GM18867 (cell line): Measurements from ENCODE around the gene POTEM.
"Not testable (repeated sequence)": the region's sequence is repeated elsewhere in the genome, so short reads cannot be mapped to it uniquely, and the experiment has no call there.

Experiments
- ATAC-seq: cut with Tn5 transposase; IDR thresholded peaks from one replicate; pipeline ENCODE4 v1.9.1; 2021; ENCODE audit warnings: mild to moderate bottlenecking, moderate library complexity; ENCODE audit not compliant: unreplicated experiment

The POTEM gene

GRCh38 chr14:18967134-18967533 lies at the start of gene POTEM:
Gene POTEM, plus strand, starts transcription at chr14:18967434. Its CDS starts 52 bp downstream, at chr14:18967486.
- not testable (repeated sequence) for ATAC-seq

GRCh38 chr14:18918345-18918744 lies 48.9 kb upstream of the POTEM start:
- not testable (repeated sequence) for ATAC-seq

GRCh38 chr14:18920052-18920451 lies 47.2 kb upstream of the POTEM start:
- not testable (repeated sequence) for ATAC-seq

- not testable (repeated sequence) for ATAC-seq
Measured at GRCh38 chr14:18921055-18921701, 46.1 kb upstream of the POTEM start.

GRCh38 chr14:18936848-18937247 lies 30.4 kb upstream of the POTEM start:
- not testable (repeated sequence) for ATAC-seq

GRCh38 chr14:18938733-18939132 lies 28.5 kb upstream of the POTEM start:
- not testable (repeated sequence) for ATAC-seq

- ATAC-seq: not testable (repeated sequence)
Measured at GRCh38 chr14:18949939-18950338, 17.3 kb upstream of the POTEM start.

- not testable (repeated sequence) for ATAC-seq
Measured at GRCh38 chr14:18953085-18953484, 14.1 kb upstream of the POTEM start.

- not testable (repeated sequence) for ATAC-seq
Measured at GRCh38 chr14:18955816-18956215, 11.4 kb upstream of the POTEM start.

- peak; percentile 21 for ATAC-seq
Measured at GRCh38 chr14:18961576-18961975, 5.7 kb upstream of the POTEM start.

GRCh38 chr14:18962143-18962542 lies 5.1 kb upstream of the POTEM start:
- ATAC-seq: peak; percentile 92

GRCh38 chr14:18963276-18963675 lies 4.0 kb upstream of the POTEM start:
- ATAC-seq: not testable (repeated sequence)

- not testable (repeated sequence) for ATAC-seq
Measured at GRCh38 chr14:18964878-18965277, 2.4 kb upstream of the POTEM start.

GRCh38 chr14:19002566-19002965 lies 35.3 kb downstream of the POTEM start:
- ATAC-seq: not testable (repeated sequence)

GRCh38 chr14:19006490-19006889 lies 39.3 kb downstream of the POTEM start:
- not testable (repeated sequence) for ATAC-seq

- not testable (repeated sequence) for ATAC-seq
Measured at GRCh38 chr14:19007678-19008077, 40.4 kb downstream of the POTEM start.

GRCh38 chr14:19011029-19011428 lies 43.8 kb downstream of the POTEM start:
- not testable (repeated sequence) for ATAC-seq

- not testable (repeated sequence) for ATAC-seq
Measured at GRCh38 chr14:19011703-19012102, 44.5 kb downstream of the POTEM start.

- ATAC-seq: not testable (repeated sequence)
Measured at GRCh38 chr14:19015185-19015584, 48.0 kb downstream of the POTEM start.

GRCh38 chr14:19025080-19025589 lies 57.9 kb downstream of the POTEM start:
- not testable (repeated sequence) for ATAC-seq

GRCh38 chr14:19026649-19027351 lies 59.6 kb downstream of the POTEM start:
- not testable (repeated sequence) for ATAC-seq

- not testable (repeated sequence) for ATAC-seq
Measured at GRCh38 chr14:19027895-19028294, 60.7 kb downstream of the POTEM start.
